Activated T-cell treated with anti-CD3 and anti-CD28 coated beads, Interleukin-2, amount 50 U/mL, for 72 hours (primary cell): ENCODE data around the gene C15orf61. TPM values are rescaled to one million over a fixed set of nuclear protein-coding genes. Genes with fewer than 3 reads are reported as not detected.

Experiments
- ATAC-seq, 2 donors: fragments of 150-1000 bp; cut with Tn5 transposase; replicated peaks in 1 of 2; 2 replicates each; pipeline ENCODE4 v1.10.0; 2021; ENCODE audit warnings: moderate library complexity in 2 of 2, mild to moderate bottlenecking in 1 of 2
- DNase-seq, 2 donors: peaks; one replicate each; pipeline ENCODE4 v3.0.0; 2021 to 2022; ENCODE audit warnings: mixed read lengths in 1 of 2
- H3K27ac Mint-ChIP-seq: one replicate; pipeline ENCODE4 v1.8.0; 2022; ENCODE audit warnings: mild to moderate bottlenecking, moderate library complexity, mixed read lengths
- H3K27me3 Mint-ChIP-seq: one replicate; pipeline ENCODE4 v1.8.0; 2022; ENCODE audit warnings: low read depth, mixed read lengths
- H3K36me3 Mint-ChIP-seq, 2 donors: one replicate each; pipeline ENCODE4 v1.8.0; 2022; ENCODE audit warnings: mixed read lengths in 2 of 2, mild to moderate bottlenecking in 1 of 2; ENCODE audit not compliant: insufficient read depth in 2 of 2
- H3K4me1 Mint-ChIP-seq: one replicate; pipeline ENCODE4 v1.8.0; 2022; ENCODE audit warnings: low read depth, mixed read lengths
- H3K4me3 Mint-ChIP-seq, 2 donors: one replicate each; pipeline ENCODE4 v1.8.0; 2022; ENCODE audit warnings: mild to moderate bottlenecking in 2 of 2, mixed read lengths in 2 of 2, moderate library complexity in 2 of 2
- H3K9me3 Mint-ChIP-seq, 2 donors: one replicate each; pipeline ENCODE4 v1.8.0; 2022; ENCODE audit warnings: mixed read lengths in 2 of 2
- total RNA-seq, 2 donors: library from RNA; stranded (reverse); gene quantifications; one replicate each; pipeline ENCODE4 v1.2.3, GENCODE V29; 2022

The C15orf61 gene
- total RNA-seq, 2 donors from 2014 or later, result 5.3 TPM

GRCh38 chr15:67564968-67565345 lies 44.0 kb downstream of the C15orf61 start:
- Mint-ChIP-seq H3K36me3 (peaks cover 0 to 1% of the 10 kb centered on the region in 2 donors), H3K9me3 (no peaks in the 10 kb centered on the region), H3K27ac (no peak overlapping the region), H3K4me3 (peak overlapping the region in 1 of 2 donors; percentile 44), H3K4me1 (peaks cover 20% of the 10 kb centered on the region), H3K27me3 (no peaks in the 10 kb centered on the region)
- ATAC-seq (peak; percentile 20 to 82), DNase-seq (no peak)

- H3K27ac Mint-ChIP-seq, result no peak overlapping the region
- DNase-seq (no peak), ATAC-seq (no peak)
- no peak overlapping the region for H3K4me3 Mint-ChIP-seq
- H3K4me1 Mint-ChIP-seq, result peaks cover 6% of the 10 kb centered on the region
- H3K9me3 Mint-ChIP-seq, result no peaks in the 10 kb centered on the region
- peaks cover 0 to 1% of the 10 kb centered on the region in 2 donors for H3K36me3 Mint-ChIP-seq
- H3K27me3 Mint-ChIP-seq, result no peaks in the 10 kb centered on the region
Measured at GRCh38 chr15:67569668-67570067, 48.7 kb downstream of the C15orf61 start.

- Mint-ChIP-seq H3K27ac (no peak overlapping the region), H3K4me1 (no peaks in the 10 kb centered on the region)
Measured at GRCh38 chr15:67570875-67571647, 50.1 kb downstream of the C15orf61 start.

GRCh38 chr15:67571648-67572415 lies 50.9 kb downstream of the C15orf61 start:
- DNase-seq, result no peak
- Mint-ChIP-seq H3K9me3 (no peaks in the 10 kb centered on the region), H3K4me1 (no peaks in the 10 kb centered on the region), H3K27ac (no peak overlapping the region), H3K36me3 (peaks cover 0 to 3% of the 10 kb centered on the region in 2 donors), H3K27me3 (no peaks in the 10 kb centered on the region), H3K4me3 (no peak overlapping the region)
- no peak for ATAC-seq

More at GRCh38 chr15:67570875-67571647, 50.1 kb downstream of the C15orf61 start:
- no peaks in the 10 kb centered on the region for H3K27me3 Mint-ChIP-seq
- H3K4me3 Mint-ChIP-seq, result no peak overlapping the region
- ATAC-seq (no peak), DNase-seq (no peak)
- no peaks in the 10 kb centered on the region for H3K9me3 Mint-ChIP-seq
- H3K36me3 Mint-ChIP-seq, result peaks cover 0 to 3% of the 10 kb centered on the region in 2 donors

GRCh38 chr15:67573194-67573593 lies 52.3 kb downstream of the C15orf61 start:
- no peaks in the 10 kb centered on the region for H3K4me1 Mint-ChIP-seq
- no peaks in the 10 kb centered on the region for H3K9me3 Mint-ChIP-seq
- no peak overlapping the region for H3K27ac Mint-ChIP-seq
- no peak overlapping the region for H3K4me3 Mint-ChIP-seq
- DNase-seq (no peak), ATAC-seq (no peak)
- H3K36me3 Mint-ChIP-seq, result peaks cover 0 to 3% of the 10 kb centered on the region in 2 donors
- H3K27me3 Mint-ChIP-seq, result no peaks in the 10 kb centered on the region

GRCh38 chr15:67575039-67575502 lies 54.1 kb downstream of the C15orf61 start:
- Mint-ChIP-seq H3K4me1 (no peaks in the 10 kb centered on the region), H3K9me3 (no peaks in the 10 kb centered on the region), H3K27ac (no peak overlapping the region), H3K36me3 (peaks cover 0 to 3% of the 10 kb centered on the region in 2 donors), H3K27me3 (no peaks in the 10 kb centered on the region), H3K4me3 (no peak overlapping the region)
- ATAC-seq (no peak), DNase-seq (no peak)

GRCh38 chr15:67578020-67578600 lies 57.2 kb downstream of the C15orf61 start:
- H3K4me1 Mint-ChIP-seq, result no peaks in the 10 kb centered on the region
- H3K4me3 Mint-ChIP-seq, result no peak overlapping the region
- H3K27ac Mint-ChIP-seq, result no peak overlapping the region
- H3K9me3 Mint-ChIP-seq, result no peaks in the 10 kb centered on the region
- no peak for ATAC-seq
- H3K27me3 Mint-ChIP-seq, result no peaks in the 10 kb centered on the region
- peaks cover 0 to 3% of the 10 kb centered on the region in 2 donors for H3K36me3 Mint-ChIP-seq
- DNase-seq, result no peak

- DNase-seq (no peak), ATAC-seq (no peak)
- Mint-ChIP-seq H3K9me3 (no peaks in the 10 kb centered on the region), H3K27ac (no peak overlapping the region), H3K4me3 (no peak overlapping the region), H3K36me3 (peaks cover 0 to 3% of the 10 kb centered on the region in 2 donors), H3K4me1 (no peaks in the 10 kb centered on the region), H3K27me3 (no peaks in the 10 kb centered on the region)
Measured at GRCh38 chr15:67579164-67579563, 58.2 kb downstream of the C15orf61 start.

Other genes with a start within 250 kb of the C15orf61 start
- gene MAP2K5, start 21.6 kb downstream of the C15orf61 start, total RNA-seq, result 10 to 100 TPM; 36.2 to 37.8 TPM